Measurements from ENCODE around the gene HYAL3. TPM values are rescaled to one million over a fixed set of nuclear protein-coding genes. Genes with fewer than 3 reads are reported as not detected.
"Not testable (repeated sequence)": the region's sequence is repeated elsewhere in the genome, so short reads cannot be mapped to it uniquely, and the experiment has no call there.

HYAL3 gene
- total RNA-seq, 4 donors from 2014 or later: 1.9 to 4.1 (median 2.6) TPM

GRCh38 chr3:50245251-50245745 lies 53.9 kb downstream of the HYAL3 start:
- no peak for TF ChIP-seq POLR2A (IDR thresholded peaks at IDR 0.05)
- TF ChIP-seq, protein P1, sequence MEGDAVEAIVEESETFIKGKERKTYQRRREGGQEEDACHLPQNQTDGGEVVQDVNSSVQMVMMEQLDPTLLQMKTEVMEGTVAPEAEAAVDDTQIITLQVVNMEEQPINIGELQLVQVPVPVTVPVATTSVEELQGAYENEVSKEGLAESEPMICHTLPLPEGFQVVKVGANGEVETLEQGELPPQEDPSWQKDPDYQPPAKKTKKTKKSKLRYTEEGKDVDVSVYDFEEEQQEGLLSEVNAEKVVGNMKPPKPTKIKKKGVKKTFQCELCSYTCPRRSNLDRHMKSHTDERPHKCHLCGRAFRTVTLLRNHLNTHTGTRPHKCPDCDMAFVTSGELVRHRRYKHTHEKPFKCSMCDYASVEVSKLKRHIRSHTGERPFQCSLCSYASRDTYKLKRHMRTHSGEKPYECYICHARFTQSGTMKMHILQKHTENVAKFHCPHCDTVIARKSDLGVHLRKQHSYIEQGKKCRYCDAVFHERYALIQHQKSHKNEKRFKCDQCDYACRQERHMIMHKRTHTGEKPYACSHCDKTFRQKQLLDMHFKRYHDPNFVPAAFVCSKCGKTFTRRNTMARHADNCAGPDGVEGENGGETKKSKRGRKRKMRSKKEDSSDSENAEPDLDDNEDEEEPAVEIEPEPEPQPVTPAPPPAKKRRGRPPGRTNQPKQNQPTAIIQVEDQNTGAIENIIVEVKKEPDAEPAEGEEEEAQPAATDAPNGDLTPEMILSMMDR (IDR thresholded peaks at IDR 0.05): no peak
- 60 to 70% methylated on average over 16 of the region's 16 CpGs for WGBS, 2 donors
- intact Hi-C loops (cut with DNase I; ENCODE audit: low total_unique reads): no loop called here
- H3K4me3 ChIP-seq (ENCODE audit: low read depth, poor library complexity, severe bottlenecking): no peak overlapping the region
- DNase-seq (ENCODE audit: low spot score in 2 of 2): no peak

DNA sequence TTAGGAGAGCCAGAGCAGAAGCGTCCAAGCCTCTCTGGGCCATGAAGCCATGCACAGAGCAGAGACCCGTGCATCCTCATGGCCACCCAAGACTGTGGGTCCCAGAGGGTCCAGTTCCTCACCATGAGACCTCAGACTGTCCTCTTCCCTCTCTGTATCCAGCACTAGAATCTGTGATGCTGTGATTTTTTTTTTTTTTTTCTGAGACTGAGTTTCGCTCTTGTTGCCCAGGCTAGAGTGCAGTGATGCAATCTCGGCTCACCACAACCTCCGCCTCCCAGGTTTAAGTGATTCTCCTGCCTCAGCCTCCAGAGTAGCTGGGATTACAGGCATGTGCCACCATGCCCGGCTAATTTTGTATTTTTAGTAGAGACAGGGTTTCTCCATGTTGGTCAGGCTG lies 54.4 kb downstream of the HYAL3 start:
- H3K4me3 ChIP-seq (ENCODE audit: low read depth, poor library complexity, severe bottlenecking); intact Hi-C loops (cut with DNase I; ENCODE audit: low total_unique reads); DNase-seq (ENCODE audit: low spot score in 2 of 2): not testable (repeated sequence)
- WGBS, 2 donors: 66 to 78% methylated on average over 6 of the region's 6 CpGs

GRCh38 chr3:50243543-50243895 lies 55.7 kb downstream of the HYAL3 start:
- intact Hi-C loops (cut with DNase I; ENCODE audit: low total_unique reads): no loop called here
- TF ChIP-seq, protein P1 (IDR thresholded peaks at IDR 0.05): no peak
- no peak overlapping the region for H3K4me3 ChIP-seq (ENCODE audit: low read depth, poor library complexity, severe bottlenecking)
- DNase-seq (ENCODE audit: low spot score in 2 of 2): no peak
- 63 to 69% methylated on average over 4 of the region's 4 CpGs for WGBS, 2 donors

DNA sequence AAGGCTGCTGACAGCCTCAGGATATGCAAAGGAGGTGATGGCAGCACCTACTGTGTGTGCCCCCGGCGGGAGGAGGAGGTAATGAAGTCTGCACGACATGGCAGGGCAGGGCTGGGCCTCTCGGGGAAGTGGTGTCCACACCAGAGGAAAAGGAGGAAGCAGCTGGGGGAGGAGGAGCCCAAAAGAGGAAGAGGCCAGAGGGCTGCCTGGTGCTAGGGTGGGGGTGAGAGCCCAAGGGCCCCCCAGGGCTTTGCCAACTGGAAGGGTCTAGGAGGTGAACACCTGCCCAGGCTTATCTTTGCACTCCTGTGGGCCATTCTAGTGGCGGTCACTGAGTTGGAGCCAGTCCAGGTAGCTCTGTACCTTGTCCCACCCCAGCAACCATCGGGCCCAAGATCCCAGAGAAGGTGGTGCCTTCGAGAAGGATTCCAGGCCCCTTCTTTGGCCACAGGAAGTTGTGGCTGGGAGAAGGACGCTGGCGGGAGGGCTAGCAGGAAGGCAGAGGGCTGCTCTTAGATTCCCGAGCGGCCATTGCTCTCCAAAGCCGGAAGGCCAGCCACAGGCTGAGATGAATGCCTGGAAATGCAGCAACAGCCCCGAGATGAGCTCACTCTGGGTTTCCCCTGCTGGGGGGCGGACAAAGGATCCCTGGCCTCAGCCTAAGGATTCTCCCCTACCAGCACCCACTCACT lies 56.2 kb downstream of the HYAL3 start:
- no peak overlapping the region for H3K4me3 ChIP-seq (ENCODE audit: low read depth, poor library complexity, severe bottlenecking)
- peak; percentile 69 to 93 for DNase-seq (ENCODE audit: low spot score in 2 of 2)

More for the DNA sequence above, 56.2 kb downstream of the HYAL3 start:
- intact Hi-C loops (cut with DNase I; ENCODE audit: low total_unique reads): no loop called here
- TF ChIP-seq POLR2A (IDR thresholded peaks at IDR 0.05): no peak
- TF ChIP-seq, protein P1 (IDR thresholded peaks at IDR 0.05): no peak
- 42 to 49% methylated on average over 14 of the region's 14 CpGs for whole genome bisulfite sequencing, 2 donors

Other genes with a start within 250 kb of the HYAL3 start
- gene RBM5, start 210.5 kb downstream of the HYAL3 start, total RNA-seq: 100 to 1,000 TPM; 131 to 244 (median 138) TPM
- gene SEMA3F, start 144.1 kb downstream of the HYAL3 start, total RNA-seq: 100 to 1,000 TPM; 106 to 151 (median 120) TPM
- gene GNAT1, start 107.8 kb downstream of the HYAL3 start, total RNA-seq: not detected
- under 1 TPM in 1 of 4 donors, not detected in 3; 0.62 TPM for gene SLC38A3, start 94.1 kb downstream of the HYAL3 start, total RNA-seq
- 100 to 1,000 TPM in 1 of 4 donors, 10 to 100 TPM in 3; 56.5 to 123 (median 74.8) TPM for gene GNAI2, start 63.2 kb downstream of the HYAL3 start, total RNA-seq
- gene SEMA3B, start 30.3 kb downstream of the HYAL3 start, total RNA-seq: 1 to 10 TPM; 1.1 to 7.2 (median 3.3) TPM
- under 1 TPM in 2 of 4 donors, not detected in 2; 0.37 to 0.62 TPM for gene LSMEM2, start 20.3 kb downstream of the HYAL3 start, total RNA-seq
- gene IFRD2, start 7.0 kb downstream of the HYAL3 start, total RNA-seq: 10 to 100 TPM; 32.9 to 69.0 (median 39.8) TPM
- 10 to 100 TPM; 12.4 to 19.4 (median 15.1) TPM for gene NAA80, start within 50 bp of the HYAL3 start, total RNA-seq
- 10 to 100 TPM; 16.7 to 35.5 (median 20.6) TPM for gene HYAL1, start 4.2 kb upstream of the HYAL3 start, total RNA-seq
- 10 to 100 TPM; 44.1 to 95.7 (median 72.9) TPM for gene HYAL2, start 23.3 kb upstream of the HYAL3 start, total RNA-seq
- gene TUSC2, start 28.8 kb upstream of the HYAL3 start, total RNA-seq: 10 to 100 TPM; 13.1 to 24.2 (median 18.0) TPM
- 10 to 100 TPM; 33.5 to 50.0 (median 47.2) TPM for gene RASSF1, start 41.4 kb upstream of the HYAL3 start, total RNA-seq
- 1 to 10 TPM in 1 of 4 donors, under 1 TPM in 2, not detected in 1; 0.42 to 1.8 (median 0.74) TPM for gene ZMYND10, start 46.3 kb upstream of the HYAL3 start, total RNA-seq
- gene NPRL2, start 51.4 kb upstream of the HYAL3 start, total RNA-seq: 10 to 100 TPM; 17.3 to 28.0 (median 23.2) TPM
- 10 to 100 TPM in 2 of 4 donors, 1 to 10 TPM in 2; 6.0 to 19.7 (median 11.6) TPM for gene CYB561D2, start 51.5 kb upstream of the HYAL3 start, total RNA-seq
- 10 to 100 TPM; 90.5 to 92.7 (median 92.4) TPM for gene TMEM115, start 60.1 kb upstream of the HYAL3 start, total RNA-seq
- 1 to 10 TPM; 1.1 to 2.0 (median 1.6) TPM for gene CACNA2D2, start 204.2 kb upstream of the HYAL3 start, total RNA-seq

All from lower leg skin (tissue), 4 donors.